Astrocyte (in vitro differentiated cells and primary cell): ENCODE data around the gene LZTS2.

ENCODE experiments used
- EZH2 ChIP-seq: IDR thresholded peaks from 2 replicates; pipeline ENCODE4 v1.6.1; 2012; ENCODE audit warnings: mild to moderate bottlenecking, low read length, inconsistent platforms; ENCODE audit not compliant: insufficient read depth
- TF ChIP-seq, protein P1 (sequence below): IDR thresholded peaks from 2 replicates; pipeline ENCODE4 v1.5.1; 2011; ENCODE audit warnings: low read depth, mild to moderate bottlenecking, inconsistent platforms, low read length, moderate library complexity; ENCODE audit not compliant: insufficient read depth

DNA sequence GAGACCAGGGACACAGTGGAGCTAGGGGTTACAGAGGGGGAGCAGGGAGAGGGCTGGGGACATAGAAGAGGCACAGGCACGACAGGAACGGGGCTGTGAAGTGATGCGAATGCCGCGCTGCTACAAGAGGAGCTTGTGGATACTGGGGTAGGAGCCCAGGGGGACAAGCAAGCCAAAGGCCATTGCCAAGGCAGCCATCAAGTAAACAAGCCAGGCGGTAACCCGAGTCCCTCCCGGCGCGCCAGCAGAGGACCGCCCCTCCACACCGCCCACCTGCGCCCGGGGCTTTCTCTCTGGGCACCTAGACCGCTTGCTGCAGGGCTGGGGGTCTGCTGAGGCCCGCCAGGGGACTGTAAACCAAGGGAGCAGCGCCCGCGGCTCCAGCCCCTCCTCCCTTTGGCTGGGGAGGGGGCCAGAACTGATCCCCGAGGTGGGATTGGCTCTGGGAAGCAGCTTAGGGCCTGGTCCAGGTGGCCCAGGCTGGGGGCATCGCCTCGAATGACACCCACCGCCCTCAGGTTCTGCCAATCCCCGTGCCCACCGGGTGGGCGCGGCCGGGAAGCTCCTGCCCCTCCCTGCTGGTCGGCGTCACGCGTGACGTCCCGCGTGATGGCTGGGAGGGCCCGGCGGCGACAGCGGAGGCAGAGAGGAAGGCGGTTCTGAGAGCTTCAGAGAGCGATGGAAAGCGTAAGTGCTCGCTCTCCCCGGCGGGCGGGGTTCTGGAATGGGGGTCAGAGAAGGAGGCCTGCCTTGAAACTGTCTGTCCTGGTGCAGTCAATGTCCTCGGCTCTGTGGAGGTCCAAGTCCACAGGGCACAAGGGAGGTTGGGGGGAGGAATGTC is 32.4 kb downstream of the LZTS2 start:
- TF ChIP-seq, protein P1, sequence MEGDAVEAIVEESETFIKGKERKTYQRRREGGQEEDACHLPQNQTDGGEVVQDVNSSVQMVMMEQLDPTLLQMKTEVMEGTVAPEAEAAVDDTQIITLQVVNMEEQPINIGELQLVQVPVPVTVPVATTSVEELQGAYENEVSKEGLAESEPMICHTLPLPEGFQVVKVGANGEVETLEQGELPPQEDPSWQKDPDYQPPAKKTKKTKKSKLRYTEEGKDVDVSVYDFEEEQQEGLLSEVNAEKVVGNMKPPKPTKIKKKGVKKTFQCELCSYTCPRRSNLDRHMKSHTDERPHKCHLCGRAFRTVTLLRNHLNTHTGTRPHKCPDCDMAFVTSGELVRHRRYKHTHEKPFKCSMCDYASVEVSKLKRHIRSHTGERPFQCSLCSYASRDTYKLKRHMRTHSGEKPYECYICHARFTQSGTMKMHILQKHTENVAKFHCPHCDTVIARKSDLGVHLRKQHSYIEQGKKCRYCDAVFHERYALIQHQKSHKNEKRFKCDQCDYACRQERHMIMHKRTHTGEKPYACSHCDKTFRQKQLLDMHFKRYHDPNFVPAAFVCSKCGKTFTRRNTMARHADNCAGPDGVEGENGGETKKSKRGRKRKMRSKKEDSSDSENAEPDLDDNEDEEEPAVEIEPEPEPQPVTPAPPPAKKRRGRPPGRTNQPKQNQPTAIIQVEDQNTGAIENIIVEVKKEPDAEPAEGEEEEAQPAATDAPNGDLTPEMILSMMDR = no peak
- no peak for TF ChIP-seq EZH2
